Astrocyte (in vitro differentiated cells and primary cell): Measurements from ENCODE around the gene FAM219A.

ENCODE experiments used
- EZH2 ChIP-seq: IDR thresholded peaks from 2 replicates; pipeline ENCODE4 v1.6.1; 2012; ENCODE audit warnings: mild to moderate bottlenecking, low read length, inconsistent platforms; ENCODE audit not compliant: insufficient read depth
- TF ChIP-seq, protein P1 (sequence below): IDR thresholded peaks from 2 replicates; pipeline ENCODE4 v1.5.1; 2011; ENCODE audit warnings: low read depth, mild to moderate bottlenecking, inconsistent platforms, low read length, moderate library complexity; ENCODE audit not compliant: insufficient read depth

DNA sequence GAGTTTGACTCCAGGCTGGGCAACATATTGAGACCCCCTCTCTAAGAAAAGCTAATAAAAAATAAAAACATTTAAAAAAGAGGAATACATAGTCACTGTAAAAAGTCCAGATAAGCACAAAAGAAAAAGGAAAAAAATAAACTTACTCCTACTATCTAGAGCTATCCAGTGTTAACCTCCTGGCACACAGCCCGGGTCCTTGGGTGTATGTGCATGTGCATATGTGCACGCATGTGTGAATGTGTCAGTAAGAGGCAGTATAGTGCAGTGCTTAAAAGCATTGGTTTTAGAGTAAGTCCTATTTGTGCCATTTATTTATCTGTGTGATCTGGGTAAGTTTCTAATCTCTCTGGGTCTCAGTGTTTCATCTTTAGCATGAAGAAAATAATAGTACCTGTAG lies 26.7 kb downstream of the FAM219A start:
- TF ChIP-seq, protein P1, sequence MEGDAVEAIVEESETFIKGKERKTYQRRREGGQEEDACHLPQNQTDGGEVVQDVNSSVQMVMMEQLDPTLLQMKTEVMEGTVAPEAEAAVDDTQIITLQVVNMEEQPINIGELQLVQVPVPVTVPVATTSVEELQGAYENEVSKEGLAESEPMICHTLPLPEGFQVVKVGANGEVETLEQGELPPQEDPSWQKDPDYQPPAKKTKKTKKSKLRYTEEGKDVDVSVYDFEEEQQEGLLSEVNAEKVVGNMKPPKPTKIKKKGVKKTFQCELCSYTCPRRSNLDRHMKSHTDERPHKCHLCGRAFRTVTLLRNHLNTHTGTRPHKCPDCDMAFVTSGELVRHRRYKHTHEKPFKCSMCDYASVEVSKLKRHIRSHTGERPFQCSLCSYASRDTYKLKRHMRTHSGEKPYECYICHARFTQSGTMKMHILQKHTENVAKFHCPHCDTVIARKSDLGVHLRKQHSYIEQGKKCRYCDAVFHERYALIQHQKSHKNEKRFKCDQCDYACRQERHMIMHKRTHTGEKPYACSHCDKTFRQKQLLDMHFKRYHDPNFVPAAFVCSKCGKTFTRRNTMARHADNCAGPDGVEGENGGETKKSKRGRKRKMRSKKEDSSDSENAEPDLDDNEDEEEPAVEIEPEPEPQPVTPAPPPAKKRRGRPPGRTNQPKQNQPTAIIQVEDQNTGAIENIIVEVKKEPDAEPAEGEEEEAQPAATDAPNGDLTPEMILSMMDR = no peak
- no peak for TF ChIP-seq EZH2
